Parathyroid adenoma (tissue), 2 donors: ENCODE results near the gene HAVCR2.

Experiments
- H2AFZ ChIP-seq: fragments of 300-600 bp; sonication (generic); one replicate; pipeline ENCODE4 v1.7.0; 2017; ENCODE audit warnings: antibody characterized with exemption, mild to moderate bottlenecking
- H3K27ac ChIP-seq: fragments of 300-600 bp; sonication (generic); one replicate; pipeline ENCODE4 v1.7.0; 2017
- H3K27me3 ChIP-seq: fragments of 300-600 bp; sonication (generic); one replicate; pipeline ENCODE4 v1.7.0; 2017; ENCODE audit warnings: low read length; ENCODE audit not compliant: control insufficient read depth, insufficient read depth
- H3K36me3 ChIP-seq: fragments of 300-600 bp; sonication (generic); one replicate; pipeline ENCODE4 v1.7.0; 2017; ENCODE audit warnings: low read length; ENCODE audit not compliant: control insufficient read depth, insufficient read depth
- H3K4me1 ChIP-seq: fragments of 300-600 bp; sonication (generic); one replicate; pipeline ENCODE4 v1.7.0; 2017; ENCODE audit warnings: control low read depth
- H3K4me2 ChIP-seq: fragments of 300-600 bp; sonication (generic); one replicate; pipeline ENCODE4 v1.7.0; 2017; ENCODE audit warnings: low read length
- H3K4me3 ChIP-seq: fragments of 300-600 bp; sonication (generic); one replicate; pipeline ENCODE4 v1.7.0; 2017; ENCODE audit warnings: low read depth, low read length
- H3K79me2 ChIP-seq: fragments of 300-600 bp; sonication (generic); one replicate; pipeline ENCODE4 v1.7.0; 2017; ENCODE audit warnings: control low read depth
- H3K9ac ChIP-seq: fragments of 300-600 bp; sonication (generic); one replicate; pipeline ENCODE4 v1.7.0; 2017; ENCODE audit warnings: mild to moderate bottlenecking
- H3K9me3 ChIP-seq: fragments of 300-600 bp; sonication (generic); one replicate; pipeline ENCODE4 v1.7.0; 2017; ENCODE audit warnings: low read length; ENCODE audit not compliant: control insufficient read depth
- CTCF ChIP-seq: fragments of 300-600 bp; sonication (generic); IDR thresholded peaks from one replicate; pipeline ENCODE4 v1.7.0; 2017; ENCODE audit warnings: antibody characterized with exemption, mild to moderate bottlenecking
- donor health status: primary hyperparathyroidism.

Gene HAVCR2

DNA sequence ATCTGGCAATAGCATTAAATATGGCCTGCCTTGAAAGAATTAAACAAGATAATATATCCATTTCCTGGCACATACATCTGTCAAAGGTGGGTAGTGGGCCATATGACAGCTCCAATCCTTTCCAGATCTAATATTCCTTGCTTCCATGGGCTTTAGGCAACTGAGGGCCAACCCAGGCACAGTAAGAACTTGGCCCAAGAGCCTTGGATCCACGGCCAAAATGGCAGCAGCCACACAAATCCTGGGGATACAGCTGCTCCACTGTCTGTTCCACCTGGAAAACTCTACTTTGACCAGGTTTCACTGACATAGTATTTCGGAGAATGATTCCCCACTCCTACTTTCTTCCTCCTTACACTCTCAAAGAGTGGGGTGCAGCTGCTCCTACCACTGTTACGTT is 63.2 kb downstream of the HAVCR2 start:
- Histone ChIP-seq H3K36me3 (no peaks in the 10 kb centered on the region), H3K4me3 (no peak overlapping the region), H3K27me3 (no peaks in the 10 kb centered on the region), H3K4me2 (no peak overlapping the region), H3K79me2 (no peaks in the 10 kb centered on the region), H3K9ac (no peak overlapping the region), H3K4me1 (no peaks in the 10 kb centered on the region), H3K27ac (no peak overlapping the region), H3K9me3 (no peaks in the 10 kb centered on the region), H2AFZ (no peak overlapping the region)
- TF ChIP-seq CTCF = no peak

DNA sequence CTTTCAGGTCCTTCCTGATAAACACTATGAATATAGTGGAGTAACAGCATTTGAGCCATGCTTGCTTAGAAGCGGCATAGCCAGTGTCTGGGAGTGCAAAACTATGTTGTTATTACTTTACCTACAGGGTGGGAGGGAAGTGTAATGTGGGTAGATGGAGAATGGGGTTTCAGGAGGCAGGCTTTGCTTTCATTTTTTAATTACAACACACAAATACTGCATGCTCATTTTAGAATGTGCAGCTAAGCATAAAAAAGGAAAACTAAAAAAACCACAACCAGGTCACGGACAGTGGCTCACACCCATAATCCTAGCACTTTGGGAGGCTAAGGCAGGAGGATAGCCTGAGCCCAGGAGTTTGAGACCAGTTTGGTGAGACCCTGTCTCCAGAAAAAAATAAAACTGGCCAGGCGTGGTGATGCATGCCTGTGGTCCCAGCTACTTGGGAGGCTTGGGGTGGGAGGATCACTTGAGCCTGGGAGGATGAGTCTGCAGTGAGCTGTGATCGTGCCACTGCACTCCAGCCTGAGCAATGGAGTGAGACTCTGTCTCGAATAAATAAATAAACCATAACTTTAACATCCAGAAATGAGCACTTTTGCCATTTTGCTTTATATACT is 70.2 kb downstream of the HAVCR2 start:
- H3K4me2 ChIP-seq = no peak overlapping the region
- H3K4me3 ChIP-seq = no peak overlapping the region
- H3K79me2 ChIP-seq = no peaks in the 10 kb centered on the region
- H3K9ac ChIP-seq = no peak overlapping the region
- H3K9me3 ChIP-seq = no peaks in the 10 kb centered on the region
- no peak overlapping the region for H3K27ac ChIP-seq
- no peaks in the 10 kb centered on the region for H3K27me3 ChIP-seq
- H3K36me3 ChIP-seq = no peaks in the 10 kb centered on the region
- no peak overlapping the region for H2AFZ ChIP-seq
- no peaks in the 10 kb centered on the region for H3K4me1 ChIP-seq
- TF ChIP-seq CTCF = no peak
